ENCODE measurements around the gene JCHAIN.

Gene JCHAIN

DNA sequence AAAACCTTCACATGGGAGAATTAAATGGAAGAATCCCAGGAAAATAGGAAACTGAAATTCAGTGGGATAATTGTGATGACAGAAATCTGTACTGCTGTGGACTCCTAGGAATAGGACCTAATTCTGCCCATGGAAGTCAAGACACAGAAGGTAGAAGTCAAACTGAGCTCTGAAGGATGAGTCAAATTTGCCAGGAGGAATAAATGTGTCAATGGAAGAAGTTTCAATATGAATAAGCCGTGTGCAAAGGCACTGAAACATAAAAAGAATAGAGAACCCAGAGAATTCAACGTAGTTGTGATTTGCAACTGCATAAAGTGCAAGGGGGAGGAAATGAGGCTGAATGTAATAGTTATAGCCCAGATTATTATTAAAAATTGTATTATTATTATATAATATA is 26.1 kb downstream of the JCHAIN start:
- no peak for DNase-seq

DNA sequence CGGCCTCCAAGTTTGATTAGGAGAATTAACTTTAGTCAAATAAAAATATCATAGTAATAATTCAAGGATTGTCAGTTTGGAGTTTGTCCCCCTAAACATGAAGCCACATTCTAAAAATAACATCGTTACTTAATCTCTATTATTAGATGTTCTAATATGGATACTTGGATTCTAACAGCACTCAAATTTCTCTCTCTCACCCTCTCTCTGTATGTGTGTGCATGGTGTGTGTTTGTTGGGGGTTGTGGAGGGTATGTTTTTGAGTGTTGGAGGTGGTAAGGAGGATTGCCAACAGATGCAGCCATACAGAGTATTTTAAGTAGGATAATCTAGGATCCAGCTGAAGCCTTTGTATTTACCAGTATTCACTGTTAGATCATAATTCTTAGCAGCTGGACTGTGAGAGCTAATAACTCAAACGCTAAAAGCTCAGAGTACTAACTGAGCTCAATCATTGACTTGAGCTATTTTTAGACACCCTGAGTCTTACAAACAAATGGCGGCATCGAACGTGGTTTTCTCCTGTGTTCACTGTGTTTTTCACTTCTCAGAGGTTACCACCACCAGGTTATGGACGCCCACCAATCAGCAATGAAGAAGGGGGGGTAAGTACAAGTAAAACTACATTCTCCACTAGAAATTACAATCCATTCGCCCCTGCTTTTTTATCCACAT is 28.9 kb downstream of the JCHAIN start:
- no peak for DNase-seq

DNA sequence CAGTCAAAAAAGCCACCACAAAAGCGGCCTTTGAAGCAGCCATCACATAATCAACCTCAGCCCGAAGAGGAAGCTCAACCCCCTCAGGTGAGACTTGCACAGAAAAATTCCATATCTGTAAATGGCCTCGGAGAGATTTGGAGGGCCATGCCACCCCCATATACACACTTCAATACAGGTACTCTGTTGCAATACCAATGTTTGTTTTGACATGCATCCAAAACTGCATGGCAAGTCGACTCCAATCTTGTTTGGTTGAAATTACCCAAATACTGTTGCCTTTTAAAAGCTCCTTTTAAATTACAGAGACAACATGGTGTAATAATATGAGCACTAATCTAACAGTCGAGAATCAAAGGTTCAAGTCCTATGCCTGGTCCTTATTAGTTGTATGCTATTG is 31.8 kb downstream of the JCHAIN start:
- DNase-seq, result no peak

DNA sequence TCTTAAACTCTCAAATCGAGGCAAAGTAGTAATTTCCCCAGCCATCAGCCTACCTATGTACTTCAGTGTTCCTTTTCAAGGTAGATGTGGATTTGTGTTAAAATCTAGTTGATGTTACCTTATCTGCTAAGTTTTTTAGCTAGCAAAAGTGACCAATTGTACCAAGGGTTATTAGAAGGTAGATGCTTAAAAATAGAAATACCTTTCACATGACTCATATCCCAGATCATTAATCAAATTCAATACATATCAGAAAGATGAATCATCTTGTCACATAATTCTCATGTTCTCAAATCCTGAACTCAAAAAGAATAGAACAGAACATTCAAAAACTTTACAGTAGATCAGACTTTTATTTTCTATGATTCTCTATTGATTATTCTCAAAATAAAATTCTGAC is 34.3 kb downstream of the JCHAIN start:
- no peak for DNase-seq

DNA sequence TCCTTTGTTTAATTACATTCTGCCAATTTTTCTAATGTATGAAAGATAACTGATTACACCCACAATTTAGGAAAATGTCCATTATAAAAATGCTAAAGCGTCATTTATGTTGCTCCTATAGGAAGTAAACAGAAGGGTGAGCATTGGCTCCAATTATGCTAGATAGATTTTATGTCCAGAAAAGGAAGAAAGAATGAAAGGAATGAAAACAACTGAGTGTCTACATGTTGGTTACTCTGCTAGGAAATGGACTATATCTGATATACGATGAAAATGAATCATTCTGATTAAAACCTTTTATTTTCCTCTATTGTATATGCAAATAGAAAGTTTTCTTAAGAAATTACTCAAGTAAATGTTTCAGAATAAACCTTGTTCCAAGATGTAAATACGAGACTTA is 36.1 kb downstream of the JCHAIN start:
- no peak for DNase-seq

DNA sequence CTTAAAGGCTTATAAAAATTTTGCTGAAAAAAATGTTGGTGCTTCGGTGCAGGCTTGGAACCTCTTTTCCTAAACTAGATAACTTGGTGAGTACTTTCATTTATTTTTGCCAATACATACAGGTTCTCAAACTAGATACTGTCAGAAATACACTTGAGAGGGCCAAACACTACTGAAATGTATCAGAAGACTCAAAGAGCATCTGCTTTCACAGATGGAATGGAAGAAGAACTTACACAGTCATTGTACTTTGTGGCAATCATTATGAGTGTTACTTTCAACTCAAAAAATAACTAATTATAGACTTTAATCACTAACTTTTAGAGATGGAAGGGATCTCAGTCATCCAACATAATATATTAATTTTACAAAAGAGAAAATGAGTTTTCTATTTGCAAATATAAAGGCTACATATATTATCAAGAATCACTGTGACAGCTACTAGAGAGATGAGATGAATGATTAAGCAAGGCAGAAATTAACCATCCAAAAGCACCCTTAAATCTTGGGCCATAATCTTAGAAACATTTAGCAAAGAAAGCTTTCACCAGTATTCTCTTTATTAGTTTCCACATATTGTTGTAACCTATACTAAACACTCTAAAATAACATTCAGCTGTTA is 36.7 kb downstream of the JCHAIN start:
- DNase-seq, result no peak

DNA sequence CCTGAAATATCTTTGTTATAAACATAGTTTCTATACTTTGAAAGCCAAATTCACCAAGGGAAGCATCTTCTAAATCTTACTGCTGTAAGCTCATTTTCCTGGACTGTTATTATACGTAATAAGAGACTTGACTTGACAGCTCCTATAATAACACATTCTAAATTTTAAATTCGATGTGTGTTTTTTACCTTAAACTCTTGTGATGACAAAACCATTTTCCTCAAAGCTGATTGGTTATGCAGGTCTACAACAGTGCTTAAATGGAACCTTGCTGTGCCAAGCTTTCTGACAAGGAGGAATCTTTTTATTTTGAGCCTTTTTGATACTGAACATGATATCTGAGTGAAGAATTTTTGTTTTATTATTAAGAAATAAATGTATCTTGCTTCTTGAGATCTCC is 37.9 kb downstream of the JCHAIN start, which contains the start of gene ENAM:
TSS of gene ENAM (plus strand) at position 301 of the 400 bp plus-strand sequence. CDS start 757 bp downstream, outside the sequence.
- DNase-seq, result no peak

DNA sequence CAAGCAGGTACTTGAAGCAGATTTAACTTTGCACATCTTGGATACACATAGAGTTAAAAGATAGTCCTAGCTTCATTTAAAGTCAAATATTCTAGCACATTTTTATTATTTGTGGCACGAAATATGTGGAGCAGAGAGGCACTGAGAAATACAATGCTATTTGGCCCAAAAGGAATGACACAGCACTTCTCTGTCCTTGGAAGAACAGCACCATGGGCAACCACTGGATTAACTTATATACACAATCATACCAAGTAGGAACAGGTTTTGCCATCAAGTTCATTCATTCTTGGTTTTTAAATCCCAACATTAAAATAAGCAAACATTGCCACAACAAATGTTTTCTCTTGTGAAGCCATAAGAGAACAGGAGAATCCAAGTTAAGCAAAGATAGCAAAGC is 38.7 kb downstream of the JCHAIN start:
- no peak for DNase-seq

DNA sequence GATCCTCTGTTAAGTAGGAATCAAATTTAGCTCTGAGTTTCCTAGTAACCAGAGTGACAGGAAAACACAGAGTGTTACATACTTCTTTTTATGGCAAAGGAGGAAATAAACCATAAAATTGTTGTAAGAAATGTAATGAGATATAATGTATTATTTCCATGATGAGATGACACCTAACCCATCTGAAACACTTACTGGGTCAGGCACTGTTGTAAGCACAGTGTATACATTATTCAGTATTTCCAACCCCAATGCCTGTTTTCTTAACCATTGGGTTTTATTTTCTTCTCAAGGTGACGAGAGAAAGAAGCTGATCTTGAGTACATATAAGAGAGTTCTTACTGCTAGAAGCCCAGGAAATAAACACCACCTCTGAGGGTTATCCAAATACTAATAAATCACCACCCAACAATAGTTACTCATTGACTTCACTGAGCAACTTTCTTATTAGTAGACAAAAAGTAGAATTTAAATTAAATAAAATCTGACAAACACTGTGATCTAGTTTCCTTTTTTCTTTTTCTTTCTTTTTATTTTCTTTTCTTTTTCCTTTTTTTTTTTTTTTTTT is 42.0 kb downstream of the JCHAIN start:
- no peak for DNase-seq

DNA sequence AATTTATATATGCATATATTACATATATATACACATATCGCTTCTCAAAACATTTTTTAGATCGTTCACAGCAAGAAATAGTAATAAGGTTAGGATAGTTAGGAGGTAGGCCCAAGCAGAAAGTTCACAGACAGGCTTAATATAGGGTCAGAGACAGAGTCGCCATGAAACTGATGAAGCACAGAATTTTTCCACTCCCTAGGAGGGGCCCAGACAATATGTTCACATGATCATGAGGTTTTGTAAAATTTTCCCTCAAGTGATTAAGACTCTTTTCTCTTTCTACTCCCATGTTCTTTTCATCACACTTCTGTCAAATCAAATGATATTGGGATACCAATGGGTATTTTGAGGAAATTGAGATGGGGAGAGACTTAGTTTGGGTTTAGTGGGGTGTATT is 43.0 kb downstream of the JCHAIN start:
- no peak for DNase-seq

DNA sequence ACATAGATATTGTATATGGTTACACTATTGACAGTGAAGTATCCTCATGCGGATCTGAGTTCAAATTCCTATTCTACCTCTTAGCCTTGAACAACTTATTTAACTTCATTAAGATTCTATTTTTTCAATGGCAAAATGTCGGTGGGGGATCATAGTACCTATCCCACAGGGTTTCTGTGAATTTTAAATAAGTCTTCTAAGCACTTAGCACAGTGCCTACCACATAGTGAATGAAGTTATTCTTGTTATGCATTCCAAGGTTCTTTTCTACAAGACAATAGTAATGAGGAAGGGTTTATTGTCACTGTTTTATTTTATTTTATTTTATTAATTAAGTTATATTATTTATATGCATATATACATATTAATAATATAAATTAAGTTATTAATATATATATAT is 46.5 kb downstream of the JCHAIN start:
- no peak for DNase-seq

DNA sequence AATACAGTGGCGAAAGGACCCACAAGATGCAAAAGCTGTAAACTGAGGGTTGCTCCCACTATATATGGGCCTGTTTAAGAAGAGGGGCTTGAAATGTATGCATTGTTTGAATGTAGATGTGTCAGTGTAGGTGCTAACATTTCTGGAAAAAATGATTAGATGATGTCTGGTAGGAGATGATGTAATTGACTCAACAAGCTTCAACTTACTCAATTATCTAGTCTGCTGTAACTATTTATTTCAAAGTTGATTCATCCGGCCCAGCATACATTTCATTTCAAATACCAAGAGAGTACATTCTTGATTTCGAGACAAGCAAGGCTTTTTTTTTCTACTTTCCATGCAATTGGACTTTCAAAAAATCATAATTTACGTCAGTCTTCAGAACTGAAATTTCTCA is 47.0 kb downstream of the JCHAIN start:
- DNase-seq, result no peak

DNA sequence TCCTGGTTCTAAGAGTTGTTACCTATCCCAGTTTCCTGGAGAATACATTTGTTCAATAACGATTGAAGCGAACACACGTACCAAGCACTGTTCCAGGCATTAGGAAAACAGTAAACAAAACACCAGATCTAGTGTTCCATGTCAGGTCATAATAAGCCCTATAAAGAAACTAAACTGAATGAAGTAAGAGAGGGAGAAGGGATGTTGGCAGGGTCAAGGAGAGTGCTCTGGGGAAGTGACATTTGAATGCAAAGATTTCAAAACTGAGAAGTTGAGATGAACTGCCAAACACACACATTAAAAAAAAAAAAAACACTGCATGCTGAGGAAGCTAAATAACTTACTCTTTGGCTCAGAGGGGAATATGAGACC is 52.1 kb downstream of the JCHAIN start:
- DNase-seq, result no peak

DNA sequence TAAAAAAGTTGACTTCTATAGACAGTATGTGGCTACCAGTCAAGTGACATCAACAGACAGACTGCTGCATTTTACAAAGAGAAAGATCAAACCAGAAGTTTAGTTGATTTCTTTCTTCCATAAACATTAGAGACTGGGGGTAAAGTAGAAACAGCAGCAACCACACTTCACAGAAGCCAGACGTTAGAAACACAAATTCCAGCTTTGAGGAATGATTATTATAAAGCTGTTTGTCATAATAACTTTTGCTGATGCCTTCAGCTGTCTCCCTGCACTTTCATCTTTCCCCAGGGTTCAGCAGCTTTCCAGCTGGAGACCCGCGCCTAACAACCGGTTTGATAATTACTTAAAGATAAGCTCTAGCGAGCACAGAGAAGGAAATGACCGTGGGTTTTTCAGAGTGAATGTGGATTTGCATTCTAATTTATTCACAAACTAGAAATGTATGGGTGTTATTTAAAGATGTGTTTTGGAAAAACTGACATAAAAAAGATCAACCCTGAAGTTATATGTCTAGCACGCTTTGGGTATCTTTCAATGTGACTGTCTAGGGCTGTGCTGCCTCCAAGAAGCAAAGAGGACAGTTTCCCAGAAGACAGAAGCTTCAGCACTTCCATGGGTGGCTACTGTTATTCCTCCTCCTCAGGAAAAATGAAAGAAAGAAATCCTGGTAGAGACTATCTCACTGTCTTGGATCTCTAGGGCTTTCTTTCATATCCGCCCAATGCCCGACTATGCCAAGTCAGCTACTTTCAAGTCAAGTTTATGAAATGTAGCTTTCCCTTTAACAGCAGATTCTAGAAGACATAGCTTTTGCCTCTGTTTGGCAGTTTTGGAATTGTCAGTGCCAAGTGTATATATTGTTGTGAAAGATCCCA is 52.8 kb downstream of the JCHAIN start:
- no peak for DNase-seq

DNA sequence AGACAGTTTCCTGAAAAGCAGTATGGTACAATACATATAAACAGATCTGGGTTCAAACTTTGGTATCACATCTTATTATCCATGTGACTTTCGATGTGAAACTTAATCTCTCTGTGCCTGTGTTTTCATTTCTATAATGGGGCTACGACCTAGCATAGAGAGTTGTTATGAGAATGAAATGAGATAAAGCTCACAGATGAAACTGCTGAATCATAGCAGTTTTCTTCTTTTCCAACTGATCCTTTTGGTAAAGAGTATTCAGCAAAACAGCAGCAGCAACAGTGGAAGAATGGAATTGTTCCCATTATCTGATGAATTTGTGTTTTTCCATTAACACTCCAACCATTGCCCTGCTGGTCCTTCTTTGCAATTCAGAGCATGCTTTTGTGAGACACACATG is 58.0 kb downstream of the JCHAIN start:
- DNase-seq, result no peak

DNA sequence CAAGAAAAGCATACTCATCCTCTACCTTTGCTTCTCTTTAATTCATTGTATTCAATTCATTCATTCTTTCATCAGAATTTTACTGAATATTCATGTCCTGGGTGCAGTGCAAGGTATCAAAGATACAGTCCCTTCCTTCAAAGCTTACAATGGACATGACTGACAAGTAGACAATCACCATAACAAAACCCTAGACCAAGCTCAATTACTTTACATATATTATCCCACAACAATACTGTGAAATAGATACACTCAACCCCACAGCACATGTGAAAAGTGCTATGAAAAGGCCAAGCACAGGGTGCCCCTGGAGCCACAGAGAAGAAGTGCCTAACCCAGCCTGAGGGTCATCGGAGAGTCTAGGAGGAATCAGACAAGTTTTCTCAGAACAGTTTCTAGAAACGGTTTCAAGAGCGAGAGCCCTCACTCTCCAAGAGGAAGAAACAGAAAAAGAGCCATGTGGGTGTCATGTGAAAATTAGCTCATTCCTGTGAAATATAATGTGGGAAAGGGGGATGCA is 58.9 kb downstream of the JCHAIN start:
- no peak for DNase-seq

DNA sequence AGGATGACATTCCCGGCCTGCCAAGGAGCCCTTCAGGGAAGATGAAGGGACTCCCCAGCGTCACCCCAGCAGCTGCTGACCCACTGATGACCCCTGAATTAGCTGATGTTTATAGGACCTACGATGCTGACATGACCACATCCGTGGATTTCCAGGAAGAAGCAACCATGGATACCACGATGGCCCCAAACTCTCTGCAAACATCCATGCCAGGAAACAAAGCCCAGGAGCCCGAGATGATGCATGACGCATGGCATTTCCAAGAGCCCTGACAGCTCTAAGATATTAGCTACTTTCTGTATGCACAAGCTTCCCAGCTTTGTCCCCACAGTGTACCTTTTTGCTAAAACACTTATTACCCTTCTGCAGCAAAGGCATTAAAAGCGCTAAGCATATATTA is 59.8 kb downstream of the JCHAIN start:
- DNase-seq, result no peak
